Posterior vena cava (tissue), 2 donors: Measurements from ENCODE around the gene IFNL4. TPM values are rescaled to one million over a fixed set of nuclear protein-coding genes. Genes with fewer than 3 reads are reported as not detected.
A peak's percentile ranks its signal among the peaks of the same experiment; 100 is the strongest.
"Not testable (repeated sequence)": the region's sequence is repeated elsewhere in the genome, so short reads cannot be mapped to it uniquely, and the experiment has no call there.

Source experiments
- DNase-seq: peaks from one replicate; pipeline ENCODE4 v3.0.0-alpha.2; 2020; ENCODE audit warnings: low spot score
- intact Hi-C, 2 donors: fragments of 100-400 bp; cut with DNase I; formaldehyde crosslinking; loops; one replicate each; pipeline versions ENCODE4 v1.14.1 to v1.14.2; 2022 to 2023
- long read RNA-seq, 2 donors: library from polyadenylated mRNA; unstranded; transcript quantifications; one replicate each; pipeline ENCODE4 v2.0.0, GENCODE V29; 2020 to 2021
- total RNA-seq, 2 donors: library from RNA; stranded (reverse); fragmentation: NEBNext Ultra II Directional; extraction: Animal tissue kit (Norgen Biotek cat#: 25700); gene quantifications; one replicate each; pipeline ENCODE4 v1.2.1, GENCODE V29; 2021
- donor health status: DM: yes; HTN: yes; CAD: no.
- donor health status: DM: yes; HTN: yes; CAD: no.

The IFNL4 gene
- not detected for total RNA-seq
- long read RNA-seq, donor 1 = 0 reads
- long read RNA-seq, donor 2 = 0 reads

DNA sequence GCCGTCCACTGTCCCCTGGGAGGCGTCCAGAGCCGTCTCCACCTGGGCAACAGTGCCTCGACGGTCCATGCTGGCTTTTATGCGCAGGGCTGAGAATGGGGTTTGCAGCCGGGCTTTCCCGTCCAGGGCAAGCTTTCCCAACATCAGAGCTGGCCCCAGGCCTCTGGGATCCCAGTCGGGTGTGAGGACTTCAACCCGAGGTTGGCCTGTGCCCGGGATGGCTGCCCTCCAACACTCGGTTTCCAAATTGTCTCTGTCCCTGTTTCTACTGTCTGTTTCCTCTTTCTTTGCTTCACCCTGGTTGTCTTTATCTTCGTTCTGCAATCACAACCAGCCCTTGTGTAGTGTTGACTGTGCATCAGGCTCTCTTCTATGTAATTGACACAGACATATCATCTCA, at the start of gene IFNL4:
TSS of gene IFNL4 (minus strand) at position 51 of the 400 bp plus-strand sequence.
- DNase-seq = no peak

DNA sequence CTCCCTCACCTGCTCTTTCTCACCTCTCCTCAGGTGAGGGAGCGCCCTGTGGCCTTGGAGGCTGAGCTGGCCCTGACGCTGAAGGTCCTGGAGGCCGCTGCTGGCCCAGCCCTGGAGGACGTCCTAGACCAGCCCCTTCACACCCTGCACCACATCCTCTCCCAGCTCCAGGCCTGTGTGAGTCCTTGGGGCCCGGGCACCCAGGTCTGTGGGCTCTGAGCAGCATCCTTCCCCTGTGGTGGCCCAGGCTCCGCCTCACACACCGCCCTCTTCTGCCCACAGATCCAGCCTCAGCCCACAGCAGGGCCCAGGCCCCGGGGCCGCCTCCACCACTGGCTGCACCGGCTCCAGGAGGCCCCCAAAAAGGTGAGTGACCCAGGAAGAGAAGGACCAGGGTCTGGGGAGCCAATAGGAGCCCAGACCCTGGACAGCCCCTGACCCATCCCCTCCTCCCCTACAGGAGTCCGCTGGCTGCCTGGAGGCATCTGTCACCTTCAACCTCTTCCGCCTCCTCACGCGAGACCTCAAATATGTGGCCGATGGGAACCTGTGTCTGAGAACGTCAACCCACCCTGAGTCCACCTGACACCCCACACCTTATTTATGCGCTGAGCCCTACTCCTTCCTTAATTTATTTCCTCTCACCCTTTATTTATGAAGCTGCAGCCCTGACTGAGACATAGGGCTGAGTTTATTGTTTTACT, 49.4 kb upstream of the IFNL4 start:
- no peak for DNase-seq
- intact Hi-C loops = no loop called here

More for the DNA sequence above, at the start of gene IFNL4:
- intact Hi-C loops = no loop called here

GRCh38 chr19:39296906-39297305, 48.2 kb upstream of the IFNL4 start:
- peak; percentile 16 for DNase-seq
- intact Hi-C loops = no loop called here

DNA sequence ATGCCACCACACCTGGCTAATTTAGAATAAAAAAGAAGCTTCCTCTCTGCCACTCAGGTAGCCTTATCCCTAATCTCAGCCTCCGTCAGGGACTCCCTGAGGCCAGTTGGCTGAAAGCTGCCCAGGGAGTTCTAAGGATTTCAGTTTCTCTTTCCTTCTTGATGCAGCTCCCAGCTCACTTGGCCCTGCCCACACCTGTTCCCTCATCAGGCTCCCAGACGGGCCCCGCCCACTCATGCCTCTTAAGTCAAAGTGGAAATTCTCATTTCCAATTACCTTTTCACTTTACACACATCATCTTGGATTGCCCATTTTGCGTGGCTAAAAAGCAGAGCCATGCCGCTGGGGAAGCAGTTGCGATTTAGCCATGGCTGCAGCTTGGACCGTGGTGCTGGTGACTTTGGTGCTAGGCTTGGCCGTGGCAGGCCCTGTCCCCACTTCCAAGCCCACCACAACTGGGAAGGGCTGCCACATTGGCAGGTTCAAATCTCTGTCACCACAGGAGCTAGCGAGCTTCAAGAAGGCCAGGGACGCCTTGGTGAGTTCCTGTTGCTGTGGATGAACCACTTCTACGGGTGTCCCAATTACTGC, 47.5 kb upstream of the IFNL4 start, which contains the start of gene IFNL1:
TSS of gene IFNL1 (plus strand) at position 353 of the 591 bp plus-strand sequence. CDS start at position 368, 15 bp downstream.
- intact Hi-C loops = no loop called here
- peak; percentile 23 for DNase-seq

GRCh38 chr19:39293394-39293793, 44.7 kb upstream of the IFNL4 start:
- DNase-seq = peak; percentile 17
- intact Hi-C loops = no loop called here

GRCh38 chr19:39284032-39284431, 35.4 kb upstream of the IFNL4 start:
- no peak for DNase-seq
- intact Hi-C loops = no loop called here

DNA sequence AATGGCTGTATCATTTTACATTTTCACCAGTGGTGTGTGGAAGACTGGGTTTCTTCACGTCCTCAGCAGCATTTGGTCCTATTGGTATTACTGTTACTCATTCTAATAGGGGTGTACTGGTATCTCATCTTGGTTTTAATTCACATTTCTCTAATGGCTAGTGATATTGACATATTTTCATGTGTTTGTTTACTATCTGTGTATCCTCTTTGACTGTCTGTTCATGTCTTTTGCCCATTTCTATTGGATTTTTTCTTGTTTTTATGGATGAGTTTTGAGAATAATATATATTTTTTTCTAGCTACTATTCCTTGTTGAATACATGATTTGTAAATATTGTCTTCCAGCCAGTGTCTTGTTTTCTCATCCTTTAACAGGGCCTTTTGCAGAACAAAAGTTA, 33.4 kb upstream of the IFNL4 start:
- no peak for DNase-seq
- intact Hi-C loops = no loop called here

GRCh38 chr19:39277598-39277997, 28.9 kb upstream of the IFNL4 start:
- DNase-seq = peak; percentile 14
- intact Hi-C loops = no loop called here

- intact Hi-C loops = no loop called here
- peak; percentile 13 for DNase-seq
Observed at GRCh38 chr19:39276740-39277139, 28.1 kb upstream of the IFNL4 start.

DNA sequence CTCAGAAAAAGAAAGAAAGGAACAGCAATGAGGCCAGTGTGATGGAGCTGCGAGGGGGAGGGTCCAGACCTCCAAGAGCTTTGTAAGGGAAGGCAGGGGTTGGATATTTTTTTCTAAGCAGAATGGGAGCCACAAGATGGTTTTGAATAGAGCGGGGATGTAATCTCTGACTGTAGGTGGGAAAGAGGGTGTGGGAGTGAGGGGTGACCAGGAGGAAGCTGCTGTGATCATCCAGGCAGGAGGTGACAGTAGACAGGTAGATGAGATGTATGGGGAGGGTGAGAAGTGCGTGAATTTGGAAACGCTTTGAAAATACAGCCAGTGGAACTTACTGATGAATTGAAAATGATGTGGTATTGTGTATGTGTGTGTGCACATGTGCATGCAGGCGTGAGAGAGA, 26.9 kb upstream of the IFNL4 start:
- no peak for DNase-seq
- intact Hi-C loops = no loop called here

- DNase-seq, intact Hi-C loops: not testable (repeated sequence)
Observed at GRCh38 chr19:39273859-39274258, 25.2 kb upstream of the IFNL4 start.

GRCh38 chr19:39270036-39270871, 21.6 kb upstream of the IFNL4 start:
- intact Hi-C loops = no loop called here
- DNase-seq = no peak

GRCh38 chr19:39269369-39269768, 20.7 kb upstream of the IFNL4 start:
- intact Hi-C loops, DNase-seq: not testable (repeated sequence)

DNA sequence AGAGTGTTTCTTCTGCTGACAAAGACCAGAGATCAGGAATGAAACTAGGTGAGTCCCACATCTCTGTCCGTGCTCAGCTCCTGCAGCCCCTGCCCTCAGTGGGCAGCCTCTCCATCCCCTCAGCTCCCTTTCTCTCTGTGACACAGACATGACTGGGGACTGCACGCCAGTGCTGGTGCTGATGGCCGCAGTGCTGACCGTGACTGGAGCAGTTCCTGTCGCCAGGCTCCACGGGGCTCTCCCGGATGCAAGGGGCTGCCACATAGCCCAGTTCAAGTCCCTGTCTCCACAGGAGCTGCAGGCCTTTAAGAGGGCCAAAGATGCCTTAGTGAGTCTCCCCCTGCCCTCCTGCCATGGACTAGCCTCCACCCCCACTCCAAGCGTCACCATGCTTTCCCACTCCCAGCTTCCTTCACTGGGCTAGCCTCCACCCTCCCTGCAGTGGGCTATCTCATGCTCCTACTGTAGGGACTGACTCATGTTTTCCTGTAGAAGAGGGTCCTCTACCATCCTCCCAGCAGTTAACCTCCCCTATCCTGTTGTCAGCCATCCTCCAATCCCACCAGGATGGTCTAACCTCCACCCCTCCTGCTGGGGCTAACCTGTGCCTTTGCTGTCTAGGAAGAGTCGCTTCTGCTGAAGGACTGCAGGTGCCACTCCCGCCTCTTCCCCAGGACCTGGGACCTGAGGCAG, 20.0 kb upstream of the IFNL4 start:
- not testable (repeated sequence) for DNase-seq

GRCh38 chr19:39268085-39268484, 19.4 kb upstream of the IFNL4 start, which contains the start of gene IFNL2:
TSS of gene IFNL2 (plus strand) at chr19:39268396. CDS start at chr19:39268569, 173 bp downstream.
- DNase-seq, intact Hi-C loops: not testable (repeated sequence)

More for the DNA sequence above, 20.0 kb upstream of the IFNL4 start:
- intact Hi-C loops = not testable (repeated sequence)

- intact Hi-C loops = no loop called here
- no peak for DNase-seq
Observed at GRCh38 chr19:39265321-39265916, 16.8 kb upstream of the IFNL4 start.

DNA sequence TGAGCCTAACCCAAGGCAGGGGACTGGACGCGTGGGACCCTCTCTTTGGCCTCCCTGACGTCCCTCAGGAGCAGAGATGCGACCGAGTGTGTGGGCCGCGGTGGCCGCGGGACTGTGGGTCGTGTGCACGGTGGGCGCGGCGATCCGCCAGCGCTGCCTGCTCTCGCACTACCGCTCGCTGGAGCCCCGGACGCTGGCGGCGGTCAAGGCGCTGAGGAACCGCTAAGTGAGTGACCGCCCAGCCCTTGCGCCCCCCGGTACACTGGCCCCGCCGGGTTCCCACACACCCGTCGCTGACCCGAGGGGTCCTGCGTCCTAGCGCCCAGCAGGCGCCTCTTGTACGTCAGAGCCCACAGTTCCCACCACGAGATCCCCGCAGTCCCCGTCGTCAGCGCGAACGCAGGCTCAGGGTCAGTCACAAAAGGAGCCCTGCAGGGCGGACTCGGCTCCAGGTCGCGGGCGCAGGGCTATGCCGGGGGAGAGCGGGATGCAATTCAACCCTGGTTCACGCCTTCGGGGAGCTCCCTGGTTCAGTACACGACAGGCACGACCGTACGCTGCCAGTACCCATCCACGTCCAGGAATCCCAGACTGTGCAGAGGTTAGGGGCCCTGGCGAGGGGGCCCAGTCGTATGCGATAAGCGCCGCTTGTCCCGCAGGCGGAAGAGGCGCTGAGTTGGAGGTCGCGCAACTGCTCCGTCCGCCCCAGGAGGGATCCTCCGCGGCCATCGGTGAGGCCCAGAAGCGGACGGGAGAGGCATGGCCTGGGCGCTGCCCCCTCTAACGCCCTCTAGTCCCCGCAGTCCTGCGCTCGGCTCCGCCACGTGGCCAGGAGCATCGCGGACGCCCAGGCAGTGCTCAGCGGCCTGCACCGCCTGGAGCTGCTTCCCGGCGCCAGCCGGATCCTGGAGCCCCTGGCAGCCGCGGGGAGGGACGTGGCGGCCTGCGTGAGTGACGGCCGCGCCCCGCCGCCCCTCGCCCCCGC, 15.9 kb upstream of the IFNL4 start:
- DNase-seq = no peak
- intact Hi-C loops = no loop called here

- no peak for DNase-seq
Observed at GRCh38 chr19:39263912-39264305, 15.3 kb upstream of the IFNL4 start.

More at GRCh38 chr19:39263912-39264305, 15.3 kb upstream of the IFNL4 start:
- intact Hi-C loops = no loop called here
